Activated T-cell treated with anti-CD3 and anti-CD28 coated beads for 1 hour (primary cell): ENCODE results near the gene MAP1B.

Experiments used
- DNase-seq: peaks from one replicate; pipeline ENCODE4 v3.0.0-alpha.2; 2020; ENCODE audit warnings: low read depth

Gene MAP1B

GRCh38 chr5:72194846-72195245, 87.6 kb downstream of the MAP1B start:
- DNase-seq = no peak

GRCh38 chr5:72195581-72195980, 88.3 kb downstream of the MAP1B start:
- no peak for DNase-seq

DNA sequence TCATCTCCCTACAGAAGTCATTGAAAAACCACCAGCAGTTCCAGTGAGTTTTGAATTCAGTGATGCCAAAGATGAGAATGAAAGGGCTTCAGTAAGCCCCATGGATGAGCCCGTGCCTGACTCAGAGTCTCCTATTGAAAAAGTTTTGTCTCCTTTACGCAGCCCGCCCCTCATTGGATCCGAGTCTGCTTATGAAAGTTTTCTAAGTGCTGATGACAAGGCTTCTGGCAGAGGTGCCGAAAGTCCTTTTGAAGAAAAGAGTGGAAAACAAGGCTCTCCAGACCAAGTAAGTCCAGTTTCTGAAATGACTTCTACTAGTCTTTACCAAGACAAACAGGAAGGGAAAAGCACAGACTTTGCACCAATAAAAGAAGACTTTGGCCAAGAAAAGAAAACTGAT, 90.1 kb downstream of the MAP1B start:
- no peak for DNase-seq

DNA sequence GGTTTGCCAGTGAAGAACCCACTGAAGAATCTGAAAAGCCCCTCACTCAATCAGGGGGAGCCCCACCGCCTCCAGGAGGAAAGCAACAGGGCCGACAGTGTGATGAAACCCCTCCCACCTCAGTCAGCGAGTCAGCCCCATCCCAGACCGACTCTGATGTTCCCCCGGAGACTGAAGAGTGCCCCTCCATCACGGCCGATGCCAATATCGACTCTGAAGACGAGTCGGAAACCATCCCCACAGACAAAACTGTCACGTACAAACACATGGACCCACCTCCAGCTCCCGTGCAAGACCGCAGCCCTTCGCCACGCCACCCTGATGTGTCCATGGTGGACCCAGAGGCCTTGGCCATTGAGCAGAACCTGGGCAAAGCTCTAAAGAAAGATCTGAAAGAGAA, 92.4 kb downstream of the MAP1B start:
- DNase-seq = no peak

- no peak for DNase-seq
These were observed 95.1 kb downstream of the MAP1B start for GRCh38 chr5:72202331-72202825.

GRCh38 chr5:72203251-72203845, 96.1 kb downstream of the MAP1B start:
- DNase-seq = no peak

- no peak for DNase-seq
These were observed 97.7 kb downstream of the MAP1B start for GRCh38 chr5:72204946-72205345.

DNA sequence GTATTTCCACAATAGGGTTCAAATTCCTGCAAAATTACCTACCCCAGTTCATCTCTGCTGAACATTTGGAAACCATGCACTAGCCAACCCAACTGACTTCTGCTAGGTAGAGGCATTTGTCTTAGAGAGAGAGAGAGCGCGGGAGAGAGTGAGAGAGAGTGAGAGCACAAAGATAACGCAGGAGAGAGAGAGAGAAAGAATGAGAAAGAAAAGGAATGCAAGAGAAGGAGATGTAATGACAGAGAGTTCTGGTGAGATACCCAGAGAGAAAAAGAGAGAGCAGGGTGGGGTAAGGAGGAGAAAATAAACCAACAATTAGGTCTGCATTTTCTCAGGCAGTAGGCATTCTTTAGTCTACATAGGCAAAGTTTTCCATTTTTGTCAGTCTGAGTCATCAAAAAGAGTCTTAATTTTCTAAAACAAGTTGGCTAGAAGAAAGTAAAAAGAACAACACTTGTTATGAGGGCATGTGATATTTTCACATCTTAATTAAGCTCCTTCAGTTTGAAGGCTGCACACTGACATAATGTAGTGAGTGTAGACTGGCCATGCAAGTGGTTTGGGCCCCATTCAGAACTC, 98.2 kb downstream of the MAP1B start:
- DNase-seq = no peak

- no peak for DNase-seq
These were observed 98.9 kb downstream of the MAP1B start for GRCh38 chr5:72206160-72206559.

DNA sequence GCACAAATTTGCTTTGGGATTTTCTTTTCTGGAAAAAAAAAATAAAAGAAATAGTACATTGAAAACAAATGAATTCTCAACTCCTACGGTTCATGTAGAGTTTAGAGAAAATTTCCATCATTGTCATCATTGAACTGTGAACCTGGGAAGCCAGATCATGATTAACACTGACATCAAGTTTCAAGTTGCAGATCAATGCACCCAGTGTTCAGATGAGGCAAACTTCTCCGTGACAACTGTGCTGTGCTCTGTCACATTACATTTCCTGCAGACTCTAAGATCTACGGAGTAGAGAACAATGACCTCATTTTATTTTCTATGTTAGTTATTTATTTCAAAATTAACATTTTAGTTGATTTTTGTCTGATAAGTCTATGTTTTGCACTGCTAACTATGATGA, 99.7 kb downstream of the MAP1B start:
- no peak for DNase-seq

- no peak for DNase-seq
These were observed 101.2 kb downstream of the MAP1B start for GRCh38 chr5:72208324-72208926.

DNA sequence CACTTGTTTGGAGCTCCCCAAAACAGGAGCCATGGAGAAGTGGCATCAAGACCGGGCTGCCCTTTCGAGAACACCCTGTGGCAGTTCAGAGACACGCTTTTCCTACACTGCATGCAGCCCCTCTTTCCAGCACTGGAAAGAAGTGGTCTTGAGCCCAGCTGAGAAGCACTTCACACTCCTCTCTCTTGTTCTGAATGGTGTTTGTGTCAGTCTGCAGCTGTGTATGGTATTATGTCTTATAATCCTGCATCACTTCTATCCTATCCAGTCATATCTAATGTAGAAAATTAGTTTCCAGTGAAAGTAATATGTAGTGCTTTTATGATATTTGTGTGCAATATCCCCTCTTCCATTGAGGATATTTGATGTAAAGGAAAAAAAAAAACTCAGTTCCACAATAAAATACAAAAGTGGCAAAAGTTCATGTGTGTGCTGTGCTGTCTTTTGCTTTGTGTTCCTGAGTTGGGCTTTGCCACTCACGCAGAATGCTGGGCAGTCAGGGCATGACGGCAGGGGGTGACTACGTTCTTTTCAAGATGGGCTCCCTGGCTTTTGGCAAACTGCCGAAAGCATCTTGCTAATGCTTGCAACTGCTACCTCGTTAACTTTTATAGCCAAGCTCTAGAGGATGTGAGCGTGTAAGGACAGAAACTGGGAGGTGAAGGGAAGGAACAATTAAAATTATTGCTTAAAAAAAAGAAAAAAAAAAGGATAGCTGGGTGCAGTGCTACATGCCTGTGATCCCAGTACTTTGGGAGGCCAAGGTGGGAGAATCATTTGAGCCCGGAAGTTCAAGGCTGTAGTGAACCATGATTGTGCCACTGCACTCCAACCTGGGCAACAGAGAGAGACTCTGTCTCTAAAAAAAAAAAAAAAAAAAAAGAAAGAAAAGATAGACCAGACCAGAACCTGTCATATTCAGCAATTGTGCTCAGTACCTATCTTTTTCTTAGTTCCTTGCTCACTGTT, 102.2 kb downstream of the MAP1B start:
- DNase-seq = no peak

DNA sequence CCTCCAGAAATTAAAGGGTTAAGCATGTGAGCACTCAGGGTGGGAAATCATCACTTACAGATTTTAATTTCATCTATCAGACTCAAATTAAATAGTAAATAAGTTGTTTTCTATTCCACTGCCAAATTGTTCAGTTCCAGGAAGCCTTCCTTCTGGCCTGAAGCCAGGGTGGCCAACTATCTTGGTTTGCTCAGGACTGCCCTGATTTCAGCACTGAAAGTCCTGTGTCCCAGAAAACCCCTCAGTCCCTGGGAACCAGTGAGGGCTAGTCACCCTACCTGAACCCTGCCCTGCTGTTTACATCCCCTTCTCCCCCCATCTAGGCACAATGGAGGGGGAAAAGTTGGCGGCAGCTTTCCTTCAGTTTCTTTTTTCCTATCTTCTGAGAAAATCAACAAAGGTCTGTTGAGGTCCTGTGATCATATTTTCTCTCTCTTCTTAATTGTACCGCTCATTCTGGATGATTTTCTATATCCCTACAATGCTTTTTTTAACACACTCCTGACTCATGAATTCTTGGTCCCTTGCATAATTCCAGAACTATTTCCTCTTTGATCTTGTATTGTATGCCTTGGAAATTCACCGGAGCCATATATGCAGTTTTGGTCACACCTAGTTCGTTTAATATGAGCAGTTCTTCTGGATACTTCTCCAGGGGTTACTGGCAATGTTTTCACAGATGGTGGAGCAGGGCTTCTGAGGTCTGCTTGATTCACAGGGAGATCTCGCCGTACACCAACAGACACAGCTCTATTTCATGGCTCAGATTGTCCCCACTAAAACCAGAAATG, 103.8 kb downstream of the MAP1B start:
- no peak for DNase-seq

GRCh38 chr5:72212171-72212570, 104.9 kb downstream of the MAP1B start:
- no peak for DNase-seq

GRCh38 chr5:72213482-72213881, 106.2 kb downstream of the MAP1B start:
- DNase-seq = no peak

- no peak for DNase-seq
These were observed 106.9 kb downstream of the MAP1B start for GRCh38 chr5:72214168-72214567.

DNA sequence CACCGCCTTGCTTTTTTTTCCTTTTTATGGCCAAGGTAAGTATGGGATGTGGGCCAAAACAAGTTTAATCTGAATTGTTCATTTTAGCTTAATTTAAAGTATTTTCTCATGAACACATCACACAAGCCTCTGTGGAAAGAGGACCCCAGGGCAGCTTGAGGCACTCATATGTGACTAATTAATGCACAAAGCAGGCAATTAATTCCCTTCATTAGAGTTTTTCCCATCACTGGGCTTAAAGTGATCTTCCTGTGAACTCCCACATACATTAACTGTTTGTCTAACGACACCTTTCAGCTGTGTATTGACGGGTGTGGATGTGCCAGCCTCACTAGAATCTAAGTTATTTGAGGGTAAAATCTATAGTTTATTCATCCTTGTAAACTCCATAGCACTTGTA, 109.5 kb downstream of the MAP1B start:
- no peak for DNase-seq

DNA sequence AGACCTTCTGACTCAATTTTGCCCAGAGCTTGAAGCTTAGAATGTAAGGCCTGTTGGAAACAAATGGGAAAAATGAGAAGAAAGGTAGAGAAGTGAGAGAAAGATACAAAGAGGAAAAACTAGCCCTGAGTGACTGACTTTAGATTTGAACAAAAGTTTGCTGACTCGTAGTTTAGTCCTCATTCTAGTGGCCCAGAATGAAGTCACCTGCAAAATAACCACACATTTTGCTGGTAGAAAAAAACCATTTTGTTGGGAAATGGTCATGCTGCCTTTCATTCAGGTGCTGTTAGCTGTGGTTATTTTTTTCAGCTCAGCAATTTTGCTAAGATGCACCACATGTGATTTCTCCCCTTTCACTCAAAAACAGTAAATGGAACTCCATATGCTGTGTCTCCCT, 113.8 kb downstream of the MAP1B start:
- DNase-seq = no peak

DNA sequence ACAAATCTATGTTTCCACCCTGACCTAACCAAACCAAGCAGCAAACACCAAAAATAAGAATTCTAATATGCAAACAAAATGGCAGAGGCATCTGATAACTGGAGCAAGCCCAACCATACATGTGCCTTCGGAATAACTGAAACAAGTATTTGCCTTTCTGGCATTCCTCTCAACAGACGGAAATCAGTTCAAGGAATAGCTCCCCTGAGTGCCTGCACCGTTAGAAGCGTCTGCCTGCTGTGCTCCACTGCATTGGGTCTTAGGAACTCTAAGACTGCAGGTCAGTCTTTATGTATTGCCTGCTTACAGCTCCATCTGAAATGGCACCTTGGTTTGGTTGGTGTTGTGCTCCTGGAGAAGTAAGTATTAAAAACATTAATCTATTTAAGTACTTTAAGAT, 114.3 kb downstream of the MAP1B start:
- no peak for DNase-seq

- no peak for DNase-seq
These were observed 115.2 kb downstream of the MAP1B start for GRCh38 chr5:72222521-72222920.

DNA sequence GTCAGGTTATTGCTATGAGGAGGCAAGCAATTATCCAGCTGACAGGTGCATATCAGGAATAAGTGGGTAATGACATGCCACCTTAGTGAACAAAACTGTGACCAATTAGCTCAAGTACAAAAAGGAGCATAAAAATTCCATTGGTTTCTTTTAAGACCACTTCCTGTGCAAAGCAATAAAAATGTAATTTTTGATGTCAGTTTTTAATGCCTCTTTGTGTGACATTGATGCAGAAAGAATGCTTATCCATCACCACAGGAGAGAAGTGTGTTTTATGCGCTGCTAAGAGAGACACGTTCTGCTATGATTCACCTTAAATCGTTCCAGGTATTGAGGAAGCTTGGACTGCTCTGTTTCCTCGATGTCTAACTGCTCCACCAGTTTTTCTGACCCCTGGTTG, 116.1 kb downstream of the MAP1B start:
- DNase-seq = no peak

- DNase-seq = no peak
These were observed 117.7 kb downstream of the MAP1B start for GRCh38 chr5:72224946-72225463.
